Liver (tissue), 3 donors: ENCODE data around the gene ADAMTS6.

Experiments
- CTCF ChIP-seq: fragments of 150-350 bp; IDR thresholded peaks from 2 replicates; pipeline ENCODE4 v1.5.1; 2017; ENCODE audit warnings: improper control_type of control experiment, low read depth, low read length; ENCODE audit not compliant: missing input control
- EGR1 ChIP-seq, 2 donors: IDR thresholded peaks; 2 replicates each; pipeline ENCODE4 v1.6.1; 2016 to 2018; ENCODE audit warnings: antibody characterized with exemption in 2 of 2, low read depth in 2 of 2
- GABPA ChIP-seq, 2 donors: IDR thresholded peaks in 1 of 2; conservative IDR thresholded peaks in 1 of 2; 2 replicates each; pipeline ENCODE4 v1.6.1; 2016; ENCODE audit warnings: antibody characterized with exemption in 2 of 2, mild to moderate bottlenecking in 1 of 2, moderate library complexity in 1 of 2
- JUND ChIP-seq, 2 donors: IDR thresholded peaks; 2 replicates each; pipeline ENCODE4 v1.6.1; 2016; ENCODE audit warnings: antibody characterized with exemption in 2 of 2
- MAX ChIP-seq: IDR thresholded peaks from 2 replicates; pipeline ENCODE4 v1.6.1; 2016; ENCODE audit warnings: antibody characterized with exemption
- REST ChIP-seq: IDR thresholded peaks from 2 replicates; pipeline ENCODE4 v1.6.1; 2016; ENCODE audit warnings: antibody characterized with exemption, mild to moderate bottlenecking
- TAF1 ChIP-seq: conservative IDR thresholded peaks from 2 replicates; pipeline ENCODE4 v1.6.1; 2016; ENCODE audit warnings: antibody characterized with exemption, mild to moderate bottlenecking
- donor health status: healthy.
- donor health status: healthy.

GRCh38 chr5:65192331-65192730, 289.4 kb downstream of the ADAMTS6 start:
- TF ChIP-seq REST (no peak), CTCF (no peak), TAF1 (no peak), GABPA (IDR thresholded peaks at IDR 0.05 in 1 of 2, conservative IDR thresholded peaks at IDR 0.05 in 1 of 2) (no peak), JUND (IDR thresholded peaks at IDR 0.05) (no peak), EGR1 (IDR thresholded peaks at IDR 0.05; ENCODE audit: low read depth in 2 of 2) (no peak), MAX (no peak)
